Activated naive CD4-positive, alpha-beta T cell treated with anti-CD3 and anti-CD28 coated beads, Interleukin-2, amount 50 U/mL, for 24 hours (primary cell): ENCODE measurements around the gene CYP24A1.

Source experiments
- H3K27ac Mint-ChIP-seq: one replicate; pipeline ENCODE4 v1.8.0; 2021; ENCODE audit warnings: mild to moderate bottlenecking, mixed read lengths
- H3K27me3 Mint-ChIP-seq: one replicate; pipeline ENCODE4 v1.8.0; 2021; ENCODE audit warnings: mixed read lengths
- H3K36me3 Mint-ChIP-seq: one replicate; pipeline ENCODE4 v1.8.0; 2021; ENCODE audit warnings: mixed read lengths
- H3K4me1 Mint-ChIP-seq: one replicate; pipeline ENCODE4 v1.8.0; 2021; ENCODE audit warnings: mixed read lengths
- H3K4me3 Mint-ChIP-seq: one replicate; pipeline ENCODE4 v1.8.0; 2021; ENCODE audit warnings: mild to moderate bottlenecking, mixed read lengths
- H3K9me3 Mint-ChIP-seq: one replicate; pipeline ENCODE4 v1.8.0; 2021; ENCODE audit warnings: mixed read lengths

The CYP24A1 gene

GRCh38 chr20:54108326-54108642, 65.5 kb downstream of the CYP24A1 start:
- Mint-ChIP-seq H3K9me3 (no peaks in the 10 kb centered on the region), H3K36me3 (no peaks in the 10 kb centered on the region), H3K4me3 (no peak overlapping the region), H3K4me1 (no peaks in the 10 kb centered on the region), H3K27me3 (no peaks in the 10 kb centered on the region), H3K27ac (no peak overlapping the region)

- Mint-ChIP-seq H3K27me3 (no peaks in the 10 kb centered on the region), H3K27ac (no peak overlapping the region), H3K9me3 (no peaks in the 10 kb centered on the region)
Observed at GRCh38 chr20:54107600-54108325, 66.0 kb downstream of the CYP24A1 start.

GRCh38 chr20:54107181-54107580, 66.6 kb downstream of the CYP24A1 start:
- H3K36me3 Mint-ChIP-seq = no peaks in the 10 kb centered on the region
- no peaks in the 10 kb centered on the region for H3K27me3 Mint-ChIP-seq
- H3K27ac Mint-ChIP-seq = no peak overlapping the region
- no peaks in the 10 kb centered on the region for H3K9me3 Mint-ChIP-seq
- no peak overlapping the region for H3K4me3 Mint-ChIP-seq
- H3K4me1 Mint-ChIP-seq = no peaks in the 10 kb centered on the region

More at GRCh38 chr20:54107600-54108325, 66.0 kb downstream of the CYP24A1 start:
- no peaks in the 10 kb centered on the region for H3K4me1 Mint-ChIP-seq
- H3K36me3 Mint-ChIP-seq = no peaks in the 10 kb centered on the region
- no peak overlapping the region for H3K4me3 Mint-ChIP-seq

GRCh38 chr20:54106162-54106561, 67.6 kb downstream of the CYP24A1 start:
- Mint-ChIP-seq H3K4me1 (no peaks in the 10 kb centered on the region), H3K36me3 (no peaks in the 10 kb centered on the region), H3K4me3 (no peak overlapping the region), H3K27me3 (no peaks in the 10 kb centered on the region), H3K27ac (no peak overlapping the region), H3K9me3 (no peaks in the 10 kb centered on the region)

GRCh38 chr20:54105653-54106052, 68.1 kb downstream of the CYP24A1 start:
- Mint-ChIP-seq H3K27me3 (no peaks in the 10 kb centered on the region), H3K27ac (no peak overlapping the region), H3K4me1 (no peaks in the 10 kb centered on the region), H3K9me3 (no peaks in the 10 kb centered on the region), H3K4me3 (no peak overlapping the region), H3K36me3 (no peaks in the 10 kb centered on the region)

GRCh38 chr20:54104781-54105180, 69.0 kb downstream of the CYP24A1 start:
- no peaks in the 10 kb centered on the region for H3K4me1 Mint-ChIP-seq
- no peak overlapping the region for H3K4me3 Mint-ChIP-seq
- no peaks in the 10 kb centered on the region for H3K27me3 Mint-ChIP-seq
- H3K27ac Mint-ChIP-seq = no peak overlapping the region
- no peaks in the 10 kb centered on the region for H3K9me3 Mint-ChIP-seq
- no peaks in the 10 kb centered on the region for H3K36me3 Mint-ChIP-seq

- no peak overlapping the region for H3K27ac Mint-ChIP-seq
- H3K27me3 Mint-ChIP-seq = no peaks in the 10 kb centered on the region
- no peak overlapping the region for H3K4me3 Mint-ChIP-seq
- no peaks in the 10 kb centered on the region for H3K36me3 Mint-ChIP-seq
- H3K9me3 Mint-ChIP-seq = no peaks in the 10 kb centered on the region
- no peaks in the 10 kb centered on the region for H3K4me1 Mint-ChIP-seq
Observed at GRCh38 chr20:54103762-54104600, 69.8 kb downstream of the CYP24A1 start.
